Stimulated activated CD8-positive, alpha-beta memory T cell treated with anti-CD3 and anti-CD28 coated beads, Interleukin-15, amount 100 ng/mL, for 48 hours (primary cell): ENCODE results near the gene ARHGAP42.
"Not testable (repeated sequence)": the region's sequence is repeated elsewhere in the genome, so short reads cannot be mapped to it uniquely, and the experiment has no call there.

Experiments used
- DNase-seq, 2 donors: peaks; one replicate each; pipeline ENCODE4 v3.0.0-alpha.2; 2020; ENCODE audit warnings: low read depth in 2 of 2

Gene ARHGAP42

DNA sequence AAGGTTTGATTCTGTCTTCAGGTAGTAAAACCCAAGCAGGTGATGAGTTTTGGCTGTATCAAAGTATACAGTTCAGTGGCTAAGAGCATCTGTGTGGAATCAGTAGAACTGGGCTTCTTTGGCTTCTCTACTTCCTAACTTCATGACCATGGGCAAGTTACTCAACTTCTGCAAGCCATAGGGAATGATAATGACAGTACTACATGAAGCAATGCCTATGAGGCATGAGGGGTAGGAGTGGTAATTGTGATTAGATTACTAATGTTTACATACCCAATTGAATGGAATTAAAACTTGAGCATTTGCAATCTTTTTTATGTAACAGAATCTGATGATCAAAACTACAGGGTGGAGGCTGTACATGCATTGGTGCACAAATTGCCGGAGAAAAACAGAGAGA, 278.3 kb downstream of the ARHGAP42 start:
- DNase-seq: no peak

- DNase-seq: no peak
Observed at GRCh38 chr11:100966366-100966765, 279.3 kb downstream of the ARHGAP42 start.

GRCh38 chr11:100969008-100969407, 281.9 kb downstream of the ARHGAP42 start:
- DNase-seq: no peak

- no peak for DNase-seq
Observed at GRCh38 chr11:100970283-100971164, 283.4 kb downstream of the ARHGAP42 start.

DNA sequence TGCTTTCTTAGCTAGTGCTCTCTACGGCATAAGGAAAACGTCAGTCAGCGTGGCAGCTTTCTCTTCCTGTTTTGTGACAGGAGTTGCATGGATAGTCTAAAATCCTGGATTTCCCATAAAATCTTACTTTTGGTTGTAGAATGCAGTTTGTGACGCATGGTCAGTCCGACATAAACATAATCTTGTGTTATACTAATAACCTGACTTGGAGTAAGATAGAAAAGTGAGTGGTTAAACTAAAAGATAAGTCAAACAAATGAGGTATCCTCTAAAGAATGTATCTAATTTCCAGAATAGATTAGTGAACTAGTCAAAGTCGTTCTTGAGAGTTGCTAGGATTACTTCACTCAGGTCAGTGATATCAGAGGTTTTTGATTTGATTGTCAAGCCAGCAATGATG, 285.0 kb downstream of the ARHGAP42 start:
- DNase-seq: no peak

DNA sequence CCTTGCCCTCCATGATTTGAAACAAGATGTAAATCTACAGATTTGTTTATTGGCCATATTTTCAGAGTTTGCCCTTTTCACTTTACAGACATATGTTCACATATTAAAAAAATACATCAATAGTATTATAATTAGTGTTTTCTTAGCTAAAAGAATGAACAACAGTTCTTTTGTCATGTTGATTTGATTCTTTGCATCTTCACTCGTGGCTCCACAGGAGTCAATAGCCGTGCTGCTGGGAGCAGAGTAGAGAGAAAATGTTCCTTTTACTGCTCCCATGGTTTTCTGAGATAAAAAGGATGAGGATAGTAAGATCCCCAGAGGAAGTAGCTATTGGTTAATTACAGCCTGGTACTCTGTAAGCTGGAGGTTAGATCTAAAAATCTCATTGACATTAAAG, 291.4 kb downstream of the ARHGAP42 start:
- no peak for DNase-seq

GRCh38 chr11:100978939-100979338, 291.9 kb downstream of the ARHGAP42 start:
- DNase-seq: no peak

DNA sequence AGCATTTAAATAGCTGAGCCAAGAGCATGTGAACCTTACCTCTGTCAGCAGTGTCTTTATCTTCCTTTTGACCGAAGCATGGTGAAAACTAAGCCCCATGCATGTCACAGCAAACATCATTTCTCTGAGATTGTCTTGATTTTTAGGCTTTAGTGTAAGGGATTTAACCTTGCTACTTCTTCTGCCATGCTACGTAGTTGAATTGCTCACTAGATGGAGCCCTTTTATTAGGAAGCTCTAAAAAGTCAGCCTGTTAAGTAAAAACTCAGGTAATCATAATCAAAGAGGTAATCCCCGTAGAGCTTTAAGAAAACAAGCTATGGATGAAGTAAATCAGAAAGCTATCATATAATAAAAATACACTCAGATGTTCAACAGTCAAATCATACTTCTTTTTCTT, 293.1 kb downstream of the ARHGAP42 start:
- DNase-seq: no peak

GRCh38 chr11:100981196-100981824, 294.2 kb downstream of the ARHGAP42 start:
- no peak for DNase-seq

- no peak for DNase-seq
Observed at GRCh38 chr11:100984668-100985067, 297.6 kb downstream of the ARHGAP42 start.

GRCh38 chr11:100990931-100991330, 303.8 kb downstream of the ARHGAP42 start:
- no peak for DNase-seq

- no peak for DNase-seq
Observed at GRCh38 chr11:100991541-100991940, 304.5 kb downstream of the ARHGAP42 start.

- DNase-seq: no peak
Observed at GRCh38 chr11:100994966-100995365, 307.9 kb downstream of the ARHGAP42 start.

DNA sequence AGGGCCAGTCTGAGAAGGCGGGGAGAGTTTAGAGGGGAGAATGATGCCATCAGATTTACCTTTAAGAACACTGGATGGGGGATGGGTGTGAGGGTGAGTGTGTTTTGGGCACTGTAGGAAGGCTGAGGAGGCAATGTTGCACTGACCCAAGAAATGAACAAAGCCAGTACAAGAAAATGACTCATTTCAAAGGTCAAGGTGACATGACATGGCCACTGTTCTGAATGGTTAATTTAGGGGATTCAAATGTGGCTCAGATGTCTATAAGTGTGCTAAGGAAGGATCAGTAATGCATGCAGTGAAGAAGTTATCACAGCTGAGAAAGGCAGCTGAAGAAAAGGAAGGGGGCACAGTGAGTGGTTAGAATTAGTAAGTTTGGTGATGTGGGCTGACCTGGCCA, 312.7 kb downstream of the ARHGAP42 start:
- no peak for DNase-seq

- no peak for DNase-seq
Observed at GRCh38 chr11:101003468-101003867, 316.4 kb downstream of the ARHGAP42 start.

DNA sequence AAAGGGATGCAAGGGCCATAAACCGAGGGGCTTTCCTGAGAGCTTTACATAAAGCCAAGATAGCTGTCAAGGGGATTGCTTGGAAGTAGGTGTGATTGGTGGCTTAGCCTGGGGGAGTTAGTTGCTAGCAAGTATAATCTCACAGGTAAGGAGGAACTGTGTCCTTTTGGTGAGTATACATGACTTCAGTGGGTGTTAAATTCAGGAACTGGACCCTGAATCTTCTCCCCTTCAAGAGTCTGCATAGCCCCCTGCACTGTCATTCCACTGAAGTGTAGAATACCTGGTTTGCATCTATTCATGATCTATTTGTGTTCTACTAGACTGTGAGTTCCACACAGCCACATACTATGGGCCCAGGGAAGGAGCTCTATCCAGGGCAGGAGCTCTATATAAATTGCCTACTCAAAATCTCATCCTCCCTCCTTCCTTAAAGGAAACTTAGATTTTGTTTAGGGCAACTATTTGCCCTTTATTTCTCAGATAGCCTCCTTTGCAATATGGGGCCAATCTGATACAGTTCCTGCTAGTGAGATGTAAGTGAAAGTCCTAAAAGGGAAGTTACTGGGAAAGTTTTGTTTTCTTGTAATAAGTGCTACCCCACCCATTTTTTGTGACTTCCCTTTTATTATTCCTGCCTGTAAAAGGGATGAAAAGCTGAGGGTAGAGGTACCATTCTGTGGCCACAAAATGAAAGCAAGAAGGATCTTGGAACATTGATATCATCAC, 322.0 kb downstream of the ARHGAP42 start:
- DNase-seq: no peak

DNA sequence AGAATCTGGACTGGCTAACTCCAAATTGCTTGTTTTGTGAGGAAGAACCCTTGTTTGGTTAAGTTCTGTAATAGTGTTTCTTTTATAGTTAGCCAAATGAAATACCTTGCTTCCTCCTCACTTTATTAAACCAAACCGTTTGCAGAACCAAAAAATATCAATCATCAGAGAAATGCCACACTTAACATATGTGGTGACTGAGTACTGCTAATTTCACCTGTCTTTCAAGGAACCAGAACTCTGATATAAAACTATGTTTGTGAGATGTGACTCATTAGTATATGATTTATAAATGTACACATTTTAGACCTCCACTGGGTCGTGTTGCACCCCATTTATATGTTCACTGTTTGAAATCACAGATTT, 322.6 kb downstream of the ARHGAP42 start:
- no peak for DNase-seq

DNA sequence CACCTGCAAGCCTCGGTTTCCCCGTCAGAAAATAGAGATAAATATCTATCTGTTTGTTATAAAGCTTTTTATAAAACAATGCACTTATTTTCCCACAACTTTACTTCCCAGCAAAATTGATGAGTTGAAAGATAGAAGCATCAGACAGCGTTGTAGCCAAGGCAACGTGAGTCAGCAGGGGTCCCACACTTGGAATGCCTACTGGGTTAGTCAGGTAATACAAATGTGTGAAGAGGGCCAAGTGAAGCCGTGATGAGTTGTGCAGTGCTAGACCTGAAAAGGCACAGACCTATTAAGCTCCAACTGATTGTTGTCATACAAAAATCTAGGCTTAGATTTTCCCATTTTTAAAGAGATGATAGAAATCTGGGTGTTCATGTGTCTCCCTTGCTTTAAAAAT, 323.8 kb downstream of the ARHGAP42 start:
- DNase-seq: no peak

GRCh38 chr11:101011881-101012280, 324.8 kb downstream of the ARHGAP42 start:
- no peak for DNase-seq

- DNase-seq: not testable (repeated sequence)
Observed at GRCh38 chr11:101013702-101014101, 326.6 kb downstream of the ARHGAP42 start.

DNA sequence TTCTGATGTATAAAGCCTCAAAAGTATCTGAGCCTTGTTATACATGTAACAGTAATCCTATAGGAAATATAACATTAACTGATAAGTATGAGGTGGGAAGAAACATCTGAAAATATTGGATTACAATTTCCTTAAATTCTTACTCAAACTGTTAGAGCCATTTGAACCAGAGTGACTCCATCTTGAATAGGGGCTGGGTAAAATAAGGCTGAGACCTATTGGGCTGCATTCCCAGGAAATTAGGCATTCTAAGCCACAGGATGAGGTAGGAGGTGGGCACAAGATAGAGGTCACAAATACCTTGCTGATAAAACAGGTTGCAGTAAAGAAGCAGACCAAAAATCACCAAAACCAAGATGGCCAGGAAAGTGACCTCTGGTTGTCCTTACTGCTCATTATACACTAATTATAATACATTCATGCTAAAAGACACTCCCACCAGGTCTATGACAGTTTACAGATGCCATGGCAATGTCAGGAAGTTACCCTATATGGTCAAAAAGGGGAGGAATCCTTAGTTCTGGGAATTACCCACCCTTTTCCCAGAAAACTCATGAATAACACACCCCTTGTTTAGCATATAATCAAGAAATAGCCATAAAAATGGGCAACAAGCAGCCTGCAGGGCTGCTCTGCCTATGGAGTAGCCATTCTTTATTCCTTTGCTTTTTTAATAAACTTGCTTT, 327.7 kb downstream of the ARHGAP42 start:
- no peak for DNase-seq

DNA sequence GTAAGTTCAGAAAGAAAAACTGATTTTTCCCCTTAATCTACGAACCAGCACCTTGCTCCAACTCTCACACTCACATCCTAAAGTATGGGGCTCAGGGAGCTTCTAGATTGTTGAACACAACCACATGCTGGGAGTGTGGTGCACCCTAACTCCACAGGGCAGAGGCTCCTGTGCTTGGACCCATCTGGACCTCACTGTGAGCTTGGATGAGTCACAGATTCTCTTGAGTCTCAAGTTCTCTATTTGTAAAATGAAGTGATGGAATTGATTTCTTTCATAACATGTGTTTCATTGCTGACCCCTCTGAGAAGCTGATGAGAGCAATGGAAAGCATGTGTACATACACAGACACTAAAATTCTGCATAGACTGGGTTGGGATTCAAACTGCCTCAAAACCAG, 332.8 kb downstream of the ARHGAP42 start:
- no peak for DNase-seq
